NCI-H1694 (cell line): ENCODE results near the gene PACS1.
A peak's percentile ranks its signal among the peaks of the same experiment; 100 is the strongest.
"Not testable (repeated sequence)": the region's sequence is repeated elsewhere in the genome, so short reads cannot be mapped to it uniquely, and the experiment has no call there.

Experiments used
- DNase-seq: peaks from one replicate; lab custom pipeline; 2025; lab: John Stamatoyannopoulos, UW

Gene PACS1

GRCh38 chr11:66069715-66070603, at the start of gene PACS1:
TSS of gene PACS1 (plus strand) at chr11:66070272. CDS start at chr11:66070487, 215 bp downstream.
- no peak for DNase-seq

GRCh38 chr11:66020618-66021357, 49.3 kb upstream of the PACS1 start:
- no peak for DNase-seq

- peak; percentile 37 for DNase-seq
Observed at GRCh38 chr11:66022401-66023185, 47.5 kb upstream of the PACS1 start.

- DNase-seq, result not testable (repeated sequence)
Observed at GRCh38 chr11:66023186-66023440, 47.0 kb upstream of the PACS1 start.

- no peak for DNase-seq
Observed at GRCh38 chr11:66026017-66026529, 44.0 kb upstream of the PACS1 start, which contains the start of gene CATSPER1. TSS of gene CATSPER1 (minus strand) at chr11:66026479. CDS start at chr11:66026379, 100 bp downstream.

GRCh38 chr11:66032957-66033735, 36.9 kb upstream of the PACS1 start:
- no peak for DNase-seq

- no peak for DNase-seq
Observed at GRCh38 chr11:66035653-66036333, 34.3 kb upstream of the PACS1 start.

GRCh38 chr11:66036334-66036710, 33.8 kb upstream of the PACS1 start:
- DNase-seq, result no peak

GRCh38 chr11:66037327-66037726, 32.7 kb upstream of the PACS1 start:
- DNase-seq, result no peak

GRCh38 chr11:66039765-66040164, 30.3 kb upstream of the PACS1 start:
- DNase-seq, result no peak

GRCh38 chr11:66042227-66042995, 27.7 kb upstream of the PACS1 start:
- DNase-seq, result no peak

- no peak for DNase-seq
Observed at GRCh38 chr11:66042996-66043906, 26.8 kb upstream of the PACS1 start.

- DNase-seq, result no peak
Observed at GRCh38 chr11:66044757-66045156, 25.3 kb upstream of the PACS1 start.

- DNase-seq, result peak; percentile 37
Observed at GRCh38 chr11:66045177-66045639, 24.9 kb upstream of the PACS1 start.

- DNase-seq, result no peak
Observed at GRCh38 chr11:66046901-66047300, 23.2 kb upstream of the PACS1 start.

GRCh38 chr11:66047541-66048365, 22.3 kb upstream of the PACS1 start:
- DNase-seq, result no peak

- peak; percentile 11 for DNase-seq
Observed at GRCh38 chr11:66048547-66049323, 21.3 kb upstream of the PACS1 start, which contains the start of gene GAL3ST3. TSS of gene GAL3ST3 (minus strand) at chr11:66049161. CDS start at chr11:66045415, 3,746 bp downstream.
